ENCODE data around the gene FAM222A. TPM values are rescaled to one million over a fixed set of nuclear protein-coding genes. Genes with fewer than 3 reads are reported as not detected.

The FAM222A gene
- total RNA-seq, 1 experiment from 2014 or later = 2.8 TPM

DNA sequence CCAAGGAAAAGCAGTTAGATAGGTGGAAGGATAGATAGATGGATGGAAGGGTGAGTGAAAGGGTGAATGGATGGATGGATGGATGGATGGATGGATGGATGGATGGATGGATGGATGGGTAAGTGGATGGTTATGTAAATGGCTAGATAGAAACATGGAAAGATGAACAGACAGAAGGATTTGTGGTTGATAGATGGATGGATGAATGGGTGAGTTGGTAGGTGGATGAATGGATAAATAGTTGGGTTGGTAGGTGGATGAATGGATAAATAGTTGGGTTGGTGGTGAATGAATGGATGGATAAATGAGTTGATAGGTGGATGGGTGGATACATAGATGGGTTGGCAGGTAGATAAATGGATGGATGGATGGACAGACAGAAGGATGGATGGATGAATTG, 30.3 kb upstream of the FAM222A start:
- no peaks in the 10 kb centered on the region for H3K9me3 ChIP-seq (ENCODE audit: control insufficient read depth, low read depth, low read length)
- Mint-ChIP-seq H3K9me3 (no peaks in the 10 kb centered on the region), H3K4me1 (peaks cover 4% of the 10 kb centered on the region in 2 experiments; a peak in 2 of 4 replicates), H3K36me3 (ENCODE audit: insufficient read depth in 1 of 3, low read depth in 3 of 3) (no peaks in the 10 kb centered on the region), H3K4me3 (no peak overlapping the region), H3K27me3 (ENCODE audit: low read depth) (peaks cover 21% of the 10 kb centered on the region), H3K27ac (no peak overlapping the region)
- no peak overlapping the region for H2BK120ac ChIP-seq (ENCODE audit: low read depth, low read length, poor library complexity, severe bottlenecking)
- H3K9ac ChIP-seq (ENCODE audit: extremely low read depth, insufficient read length, low read length) = no peak overlapping the region
- H4K5ac ChIP-seq (ENCODE audit: insufficient read length, low read depth, low read length) = no peak overlapping the region
- TF ChIP-seq, protein P1, sequence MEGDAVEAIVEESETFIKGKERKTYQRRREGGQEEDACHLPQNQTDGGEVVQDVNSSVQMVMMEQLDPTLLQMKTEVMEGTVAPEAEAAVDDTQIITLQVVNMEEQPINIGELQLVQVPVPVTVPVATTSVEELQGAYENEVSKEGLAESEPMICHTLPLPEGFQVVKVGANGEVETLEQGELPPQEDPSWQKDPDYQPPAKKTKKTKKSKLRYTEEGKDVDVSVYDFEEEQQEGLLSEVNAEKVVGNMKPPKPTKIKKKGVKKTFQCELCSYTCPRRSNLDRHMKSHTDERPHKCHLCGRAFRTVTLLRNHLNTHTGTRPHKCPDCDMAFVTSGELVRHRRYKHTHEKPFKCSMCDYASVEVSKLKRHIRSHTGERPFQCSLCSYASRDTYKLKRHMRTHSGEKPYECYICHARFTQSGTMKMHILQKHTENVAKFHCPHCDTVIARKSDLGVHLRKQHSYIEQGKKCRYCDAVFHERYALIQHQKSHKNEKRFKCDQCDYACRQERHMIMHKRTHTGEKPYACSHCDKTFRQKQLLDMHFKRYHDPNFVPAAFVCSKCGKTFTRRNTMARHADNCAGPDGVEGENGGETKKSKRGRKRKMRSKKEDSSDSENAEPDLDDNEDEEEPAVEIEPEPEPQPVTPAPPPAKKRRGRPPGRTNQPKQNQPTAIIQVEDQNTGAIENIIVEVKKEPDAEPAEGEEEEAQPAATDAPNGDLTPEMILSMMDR (conservative IDR thresholded peaks at IDR 0.05) = no peak
- H4K8ac ChIP-seq (replicated peaks; ENCODE audit: insufficient read length, low read depth, low read length) = no peak overlapping the region
- no peak overlapping the region for H2AFZ ChIP-seq (ENCODE audit: low read length)
- no peak overlapping the region for H2AK5ac ChIP-seq (ENCODE audit: insufficient read length, low read length)
- H2BK15ac ChIP-seq (ENCODE audit: low read depth, low read length) = no peak overlapping the region
- H2BK12ac ChIP-seq (ENCODE audit: insufficient read length, low read depth, low read length) = no peak overlapping the region
- no peak overlapping the region for H3K14ac ChIP-seq (ENCODE audit: insufficient read depth, low read length)
- no peak overlapping the region for H3K27ac ChIP-seq (ENCODE audit: insufficient read length, low read depth, low read length)
- no peaks in the 10 kb centered on the region for H4K20me1 ChIP-seq (ENCODE audit: control insufficient read depth, insufficient read depth, insufficient read length)
- H3K23ac ChIP-seq (ENCODE audit: insufficient read length, low read depth, low read length) = no peak overlapping the region
- no peak overlapping the region for H2BK20ac ChIP-seq (ENCODE audit: low read depth, low read length, poor library complexity, severe bottlenecking)
- H4K91ac ChIP-seq (ENCODE audit: insufficient read length, low read depth, low read length) = no peak overlapping the region
- H3K79me2 ChIP-seq (ENCODE audit: insufficient read depth, low read length) = no peaks in the 10 kb centered on the region
- no peak overlapping the region for H3K18ac ChIP-seq (ENCODE audit: insufficient read length, low read depth, low read length)
- H3K4me1 ChIP-seq (ENCODE audit: insufficient read depth, low read length) = no peaks in the 10 kb centered on the region
- no peak overlapping the region for H3K4me2 ChIP-seq (ENCODE audit: insufficient read depth, insufficient read length, low read length)
- no peak overlapping the region for H3K4ac ChIP-seq (ENCODE audit: low read depth, low read length)
- no peak overlapping the region for H3T11ph ChIP-seq (ENCODE audit: low read length)
- H3K23me2 ChIP-seq (ENCODE audit: insufficient read length, low read depth, low read length, poor library complexity, severe bottlenecking) = no peaks in the 10 kb centered on the region
- no peak overlapping the region for H2BK5ac ChIP-seq (ENCODE audit: insufficient read length, low read length)
- no peaks in the 10 kb centered on the region for H3K79me1 ChIP-seq (ENCODE audit: insufficient read depth, low read depth, low read length, poor library complexity, severe bottlenecking)
- DNase-seq = no peak
- no peak overlapping the region for H3K56ac ChIP-seq (ENCODE audit: insufficient read length, low read depth, low read length)
- no peaks in the 10 kb centered on the region for H3K27me3 ChIP-seq (ENCODE audit: insufficient read depth, low read length)

Measured in H9 (cell line).